ENCODE data around the gene EIF2S1.
"Not testable (repeated sequence)": the region's sequence is repeated elsewhere in the genome, so short reads cannot be mapped to it uniquely, and the experiment has no call there.

The EIF2S1 gene

DNA sequence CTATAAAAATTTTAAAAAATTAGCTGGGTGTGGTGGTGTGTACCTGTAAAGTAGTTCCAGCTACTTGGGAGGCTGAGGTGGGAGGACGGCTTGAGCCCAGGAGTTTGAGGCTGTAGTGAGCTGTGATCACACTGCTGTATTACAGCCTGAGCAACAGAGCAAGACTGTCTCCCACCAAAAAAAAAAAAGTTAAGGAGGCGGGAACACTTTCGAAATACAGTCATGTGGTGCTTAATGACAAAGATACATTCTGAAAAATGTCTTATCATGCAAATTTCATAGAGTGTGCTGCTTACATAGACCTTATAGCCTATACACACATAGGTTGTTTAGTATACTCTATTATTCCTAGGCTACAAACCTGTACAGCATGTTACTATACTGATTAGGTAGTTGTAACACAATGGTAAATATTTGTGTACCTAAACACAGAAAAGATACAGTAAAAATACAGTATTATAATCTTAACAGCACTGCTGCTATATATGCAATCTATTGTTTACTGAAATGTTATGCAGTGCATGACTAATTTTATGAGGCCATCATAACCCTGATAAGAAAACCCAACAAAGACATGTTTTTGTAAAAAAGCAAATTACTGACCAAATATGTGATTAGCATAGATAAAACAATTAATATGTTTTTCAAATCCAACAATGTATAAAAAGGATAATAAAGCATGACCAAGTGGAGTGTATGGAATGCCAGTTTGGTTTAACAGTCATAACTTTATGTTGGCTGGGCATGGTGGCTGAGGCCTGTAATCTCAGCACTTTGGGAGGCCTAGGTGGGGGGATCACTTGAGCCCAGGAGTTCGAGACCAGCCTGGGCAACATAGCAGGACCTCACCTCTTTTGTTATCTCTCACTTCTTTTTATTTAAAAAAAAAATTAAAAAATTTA lies 11.4 kb downstream of the EIF2S1 start:
- DNase-seq (ENCODE audit: low read depth) = no peak

DNA sequence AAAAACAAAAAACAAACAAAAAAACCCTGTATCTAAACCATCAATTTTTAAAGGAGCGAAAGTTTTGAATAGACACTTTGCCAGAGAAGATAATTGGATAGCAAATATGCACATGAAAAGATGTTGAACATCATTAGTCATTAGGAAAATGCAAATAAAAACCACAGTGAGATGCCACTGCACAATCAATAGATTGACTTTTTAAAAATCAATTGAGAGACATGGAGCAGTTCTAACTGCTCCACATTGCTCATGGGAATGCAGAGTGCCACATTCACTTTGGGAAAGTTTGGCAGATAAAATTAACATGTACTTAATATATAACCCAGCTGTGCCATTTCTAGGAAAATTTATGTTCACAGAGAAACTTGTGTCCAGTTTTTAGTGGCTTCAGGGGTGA lies 12.7 kb downstream of the EIF2S1 start:
- DNase-seq (ENCODE audit: low read depth) = no peak

DNA sequence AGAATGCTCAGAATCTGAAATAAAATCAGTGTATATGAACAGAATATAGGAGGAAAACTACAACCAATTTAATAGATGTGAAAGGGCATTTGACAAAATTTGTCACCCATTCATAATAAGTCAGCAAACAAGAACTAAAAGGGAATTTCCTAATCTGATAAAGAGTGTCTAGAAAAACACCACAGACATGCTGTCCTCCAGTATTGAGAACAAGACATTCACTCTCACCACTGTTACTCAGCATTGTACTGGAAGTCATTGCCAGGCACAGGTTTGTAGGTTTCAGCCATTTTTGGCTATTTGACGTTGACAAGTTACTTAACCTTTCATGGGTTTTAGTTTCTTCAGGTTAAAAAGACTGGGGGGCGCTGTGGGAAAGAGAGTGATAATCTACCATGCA lies 13.2 kb downstream of the EIF2S1 start:
- DNase-seq (ENCODE audit: low read depth) = no peak

DNA sequence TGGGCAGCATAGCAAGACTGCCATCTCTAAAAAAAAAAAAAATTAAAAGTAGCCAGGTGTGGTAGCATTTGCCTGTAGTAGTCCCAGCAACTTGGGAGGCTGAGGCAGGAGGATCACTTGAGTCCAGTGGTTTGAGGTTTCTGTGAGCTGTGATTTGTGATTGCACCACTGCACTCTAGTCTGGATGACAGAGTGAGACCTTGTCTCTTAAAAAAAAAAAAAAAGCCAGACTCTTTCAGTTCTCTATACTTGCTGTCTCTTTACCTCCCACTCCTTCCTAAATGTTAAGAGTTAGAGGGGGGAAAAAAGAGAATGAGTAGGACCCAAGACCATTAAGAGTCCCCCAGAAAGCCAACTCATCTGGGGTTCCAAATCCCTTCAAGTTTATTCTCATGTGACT lies 17.8 kb downstream of the EIF2S1 start:
- DNase-seq (ENCODE audit: low read depth) = no peak

DNA sequence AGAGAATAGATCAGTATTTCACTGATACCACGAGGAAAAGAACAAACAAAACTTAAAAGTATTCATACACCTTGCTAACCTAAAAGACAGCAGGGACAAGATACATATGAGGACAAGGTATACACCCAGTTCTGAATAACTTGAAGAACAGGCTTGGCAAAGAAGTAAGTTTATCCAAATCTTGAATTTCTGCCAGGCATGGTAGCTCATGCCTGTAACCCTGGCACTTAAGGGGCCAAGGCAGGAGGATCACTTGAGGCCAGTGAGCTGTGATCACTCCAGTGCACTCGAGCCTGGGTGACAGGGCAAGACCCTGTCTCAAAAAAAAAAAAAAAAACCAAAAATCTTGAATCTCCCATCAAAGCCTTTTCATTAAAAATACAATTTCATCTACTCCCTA lies 25.0 kb downstream of the EIF2S1 start:
- no peak for DNase-seq (ENCODE audit: low read depth)

DNA sequence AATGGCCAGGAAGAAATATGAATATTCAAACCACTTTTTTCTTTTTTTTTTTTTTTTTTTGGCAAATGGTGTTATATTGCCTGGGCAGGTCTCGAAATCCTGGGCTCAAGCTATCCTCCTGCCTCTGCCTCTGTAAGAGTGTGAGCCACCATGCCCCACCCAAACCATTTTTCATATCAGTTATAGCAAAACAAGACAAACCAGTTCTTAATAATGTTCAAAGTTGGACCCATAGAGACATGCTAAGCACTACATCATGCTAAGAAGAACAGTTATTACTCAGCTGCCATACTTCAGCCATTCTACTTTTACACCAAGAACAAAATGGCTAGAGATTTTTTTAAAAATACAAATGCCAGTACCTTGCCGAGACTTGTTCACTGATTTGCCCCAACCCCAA lies 25.5 kb downstream of the EIF2S1 start:
- DNase-seq (ENCODE audit: low read depth) = no peak

DNA sequence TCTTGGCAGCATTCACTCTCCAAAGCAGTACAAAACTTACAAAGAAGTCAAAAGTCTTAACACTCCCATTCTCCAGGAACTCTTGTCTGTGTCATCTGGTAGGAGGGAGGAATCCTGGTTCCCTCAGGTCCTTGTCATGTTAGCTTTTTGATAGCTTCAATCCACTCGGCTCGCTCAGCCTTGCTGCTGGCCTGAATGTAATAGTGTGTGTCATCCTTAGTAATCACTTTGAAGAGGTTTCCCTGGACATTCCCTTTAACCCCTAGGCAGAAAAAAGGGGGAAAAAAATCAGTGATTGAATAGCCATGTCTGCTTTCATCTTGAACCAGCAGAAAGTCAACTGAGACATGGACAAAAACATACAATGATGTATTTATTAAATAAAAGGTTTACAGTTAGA lies 27.1 kb downstream of the EIF2S1 start:
- DNase-seq (ENCODE audit: low read depth) = no peak

DNA sequence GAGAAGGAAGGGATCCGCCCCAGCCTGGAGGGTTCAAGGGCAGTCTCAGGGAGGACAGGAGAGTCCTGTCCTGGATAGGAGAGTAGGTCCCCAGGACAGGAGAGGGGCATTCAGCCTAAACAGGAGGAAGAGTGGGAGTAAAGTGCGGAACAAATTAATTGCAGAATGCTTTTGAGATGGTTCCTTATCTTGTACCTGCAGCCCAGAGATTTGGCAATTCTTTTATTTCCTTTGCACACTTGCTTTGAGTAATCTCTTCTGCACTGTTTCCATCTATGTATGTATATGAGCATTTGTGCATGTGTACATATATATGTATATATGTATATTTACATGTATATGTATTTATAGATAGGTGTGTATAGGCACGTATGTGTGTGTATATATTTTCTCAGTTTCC lies 29.1 kb downstream of the EIF2S1 start:
- DNase-seq (ENCODE audit: low read depth) = no peak

DNA sequence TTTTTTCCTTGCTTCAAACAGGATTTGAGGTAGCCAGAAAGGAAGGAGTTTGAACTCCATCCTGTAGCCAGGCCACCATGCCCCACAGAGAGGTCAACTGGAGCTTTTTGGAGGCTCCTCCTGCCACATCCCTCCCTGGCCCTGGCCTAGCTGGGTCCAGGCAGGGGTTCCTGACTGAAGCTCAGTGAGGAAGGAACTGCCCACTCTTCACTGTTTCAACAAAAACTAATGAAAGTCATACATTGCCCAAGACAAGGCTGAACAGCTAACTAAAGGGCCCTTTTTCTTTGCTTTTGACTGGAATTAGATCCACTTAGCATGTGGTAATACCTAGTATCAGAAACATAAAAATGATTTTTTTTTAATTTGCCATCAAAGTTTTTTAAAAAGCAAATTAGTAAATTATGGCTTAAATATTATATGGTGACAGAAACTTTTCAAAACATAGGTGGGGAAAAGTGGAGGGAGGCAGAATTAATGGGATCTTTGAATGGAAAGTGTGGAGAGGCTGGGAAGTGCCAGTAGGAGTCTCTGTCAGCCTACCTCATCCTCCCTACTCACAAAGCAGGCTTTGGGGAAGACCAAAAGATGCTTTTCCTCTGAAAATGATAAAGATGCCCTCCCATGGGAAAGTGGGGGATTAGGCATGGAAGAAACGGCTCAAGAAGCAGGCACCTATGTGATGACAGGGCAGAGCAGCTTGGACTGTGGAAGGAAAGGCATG lies 29.8 kb downstream of the EIF2S1 start:
- DNase-seq (ENCODE audit: low read depth) = no peak

DNA sequence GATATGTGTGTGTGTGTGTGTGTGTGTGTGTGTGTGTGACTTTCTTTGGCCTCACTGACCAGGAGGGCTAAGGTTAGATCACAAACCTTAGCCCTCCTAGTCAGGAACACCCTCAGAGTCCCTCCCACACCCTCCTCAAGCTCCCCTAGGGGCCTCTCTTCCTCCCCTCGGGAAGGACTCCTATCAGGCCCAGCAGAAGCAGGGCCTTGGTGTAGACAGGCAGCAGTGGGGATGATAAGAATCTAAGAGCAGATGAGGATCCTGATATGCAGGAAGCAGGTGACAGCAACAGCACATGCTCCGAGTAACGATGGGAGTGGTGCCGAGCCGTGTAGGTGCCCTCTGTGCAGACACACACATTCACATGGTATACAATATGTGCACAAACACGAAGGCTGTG lies 31.1 kb downstream of the EIF2S1 start:
- DNase-seq (ENCODE audit: low read depth) = no peak

DNA sequence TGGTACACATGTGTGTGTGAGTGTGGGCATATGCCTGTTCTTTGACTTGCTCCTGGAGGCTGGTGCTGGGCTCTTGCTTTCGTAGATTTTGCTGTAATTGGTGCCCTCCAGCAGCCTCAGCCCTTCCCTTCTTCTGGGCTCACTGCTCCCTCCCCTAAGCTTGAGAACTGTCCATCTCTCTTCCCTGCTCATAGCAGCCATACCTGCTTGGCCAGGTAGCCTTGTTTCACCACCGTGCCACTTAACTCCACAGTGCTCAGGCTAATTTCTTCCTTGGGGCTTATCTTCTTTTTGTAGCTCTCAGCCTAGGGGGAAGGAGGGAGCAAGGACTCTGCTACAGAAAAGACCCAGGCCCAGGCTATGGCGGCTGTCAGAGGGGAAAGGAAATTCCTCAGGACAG lies 32.0 kb downstream of the EIF2S1 start:
- DNase-seq (ENCODE audit: low read depth) = no peak

DNA sequence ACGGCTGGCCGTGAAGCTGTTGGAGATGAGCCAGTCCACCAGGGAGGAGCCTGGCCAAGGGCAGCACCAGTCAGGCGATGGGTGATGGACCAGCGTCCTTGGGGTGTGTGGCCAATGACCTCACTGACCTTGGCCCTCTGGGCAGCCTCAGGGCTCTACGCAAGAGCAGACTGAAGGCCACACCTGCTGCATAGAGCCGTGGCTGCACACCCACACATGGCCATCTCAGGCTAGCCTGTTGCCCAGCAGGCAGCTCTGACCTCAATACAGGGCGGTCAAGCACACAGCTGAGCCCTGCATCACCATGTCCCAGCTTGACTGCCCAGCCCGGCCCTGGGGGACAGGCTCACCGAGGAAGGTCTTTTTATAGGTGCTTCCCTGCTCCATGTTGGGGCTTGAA lies 32.7 kb downstream of the EIF2S1 start:
- no peak for DNase-seq (ENCODE audit: low read depth)

DNA sequence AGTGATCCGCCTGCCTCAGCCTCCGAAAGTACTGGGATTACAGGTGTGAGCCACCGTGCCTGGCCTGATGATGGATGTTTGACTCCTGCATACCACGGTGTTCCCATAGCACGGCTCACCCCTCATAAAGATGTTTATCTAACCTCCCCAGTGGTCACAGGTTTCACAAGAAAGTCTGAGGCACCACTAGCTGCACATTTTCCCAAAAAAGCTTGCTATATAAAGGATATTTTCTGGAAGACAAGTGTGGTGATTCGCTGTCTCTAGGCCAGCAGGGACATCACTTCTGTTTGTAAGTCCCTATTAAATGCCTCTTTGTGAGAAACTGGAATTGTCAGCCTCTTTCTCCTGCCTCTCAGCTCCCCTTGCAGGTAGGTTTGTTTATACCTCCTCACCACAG lies 33.6 kb downstream of the EIF2S1 start:
- DNase-seq (ENCODE audit: low read depth) = no peak

DNA sequence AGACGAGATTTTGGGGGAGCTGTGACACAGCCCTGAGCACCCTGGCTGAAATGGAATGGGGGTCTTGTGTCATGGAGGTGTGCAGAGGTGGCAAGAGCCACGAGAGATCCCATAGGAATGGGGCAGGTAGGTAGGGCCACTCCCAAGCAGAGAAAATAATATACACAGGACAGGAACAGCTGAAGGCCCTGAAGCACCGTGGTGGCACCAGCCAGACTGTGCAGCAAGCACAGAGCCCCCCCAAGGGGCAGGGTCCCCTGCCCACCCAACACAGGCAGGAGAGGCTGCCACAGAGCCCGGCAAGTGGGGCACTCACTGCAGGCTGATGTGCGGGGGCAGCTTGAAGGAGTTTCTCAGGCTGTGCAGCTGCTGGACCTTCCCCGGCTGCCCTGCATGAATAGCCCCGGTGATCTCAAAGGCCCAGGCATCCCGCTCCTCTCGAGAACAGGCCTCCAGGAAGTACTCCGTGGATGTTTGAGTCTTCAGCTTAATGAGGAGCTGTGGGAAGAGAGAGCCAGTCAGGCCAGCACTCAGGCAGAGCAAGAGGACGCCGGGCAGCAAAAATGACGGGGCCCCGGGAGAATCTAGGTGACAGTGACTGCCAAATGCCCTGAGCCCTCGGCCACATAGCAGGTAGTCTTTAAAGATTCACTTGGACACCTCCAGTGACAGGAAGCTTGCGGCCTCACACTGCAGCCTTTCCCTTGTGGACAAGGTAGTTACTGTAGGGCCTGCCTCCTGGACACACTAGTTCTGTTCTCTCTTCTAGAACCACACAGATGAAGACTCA lies 35.2 kb downstream of the EIF2S1 start:
- no peak for DNase-seq (ENCODE audit: low read depth)

DNA sequence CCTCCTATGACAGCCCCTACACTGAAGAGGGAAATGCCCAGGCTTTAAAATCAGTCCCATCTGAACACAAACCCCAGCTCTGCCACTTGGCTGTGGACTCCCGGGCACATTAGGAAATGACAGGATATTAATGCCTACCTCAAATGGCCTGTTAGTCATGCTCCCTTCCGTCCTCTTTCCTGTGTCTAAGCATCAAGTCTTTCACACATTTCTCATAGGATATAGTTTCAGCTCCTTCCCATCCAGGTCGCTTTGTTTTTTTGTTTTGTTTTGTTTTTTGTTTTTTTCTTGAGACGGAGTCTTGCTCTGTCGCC lies 35.7 kb downstream of the EIF2S1 start:
- no peak for DNase-seq (ENCODE audit: low read depth)

DNA sequence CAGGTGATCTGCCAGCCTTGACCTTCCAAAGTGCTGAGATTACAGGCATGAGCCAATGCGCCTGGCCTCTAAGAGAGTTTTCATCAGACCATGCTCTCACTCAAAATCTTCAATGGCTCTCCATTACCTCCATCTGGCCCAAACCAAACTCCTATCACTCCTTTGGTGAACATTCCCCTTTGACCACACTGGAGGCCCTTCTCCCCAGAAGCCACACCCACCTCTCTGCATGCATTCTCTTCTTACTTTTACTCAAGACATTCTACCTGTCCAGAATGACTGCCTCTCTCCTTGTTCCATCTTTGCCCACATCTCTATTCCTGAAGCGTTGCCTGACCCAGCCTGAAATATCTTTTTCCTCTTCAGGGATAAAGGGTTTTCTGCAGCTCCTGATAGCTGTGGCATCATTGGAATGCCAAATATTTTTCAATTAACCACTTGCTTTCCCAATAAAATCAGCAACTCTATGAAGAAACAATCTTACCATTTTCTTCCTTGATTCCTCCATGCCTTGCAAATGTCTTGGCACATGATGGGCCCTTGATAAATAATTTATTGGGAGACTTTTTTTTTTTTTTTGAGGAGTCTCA lies 36.3 kb downstream of the EIF2S1 start:
- no peak for DNase-seq (ENCODE audit: low read depth)

DNA sequence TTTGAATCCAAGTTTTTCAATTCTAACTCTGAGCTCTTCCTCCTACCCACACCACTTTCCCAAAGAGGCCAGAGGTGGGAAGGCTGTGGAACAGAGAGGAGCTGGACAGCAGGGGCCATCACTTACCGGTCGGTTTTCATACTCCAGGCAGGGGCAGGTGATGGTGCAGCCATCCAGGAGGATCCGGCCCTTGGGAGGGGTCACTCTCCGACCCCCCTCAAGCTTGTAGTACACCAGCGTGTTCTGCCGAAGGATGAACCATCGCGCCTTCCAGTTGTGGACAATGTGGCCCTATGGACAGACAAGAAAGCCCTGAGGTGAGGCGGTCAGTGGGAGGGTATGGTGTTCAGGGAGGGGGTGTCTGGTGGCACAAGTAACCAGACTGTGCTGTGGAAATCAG lies 37.4 kb downstream of the EIF2S1 start:
- no peak for DNase-seq (ENCODE audit: low read depth)

DNA sequence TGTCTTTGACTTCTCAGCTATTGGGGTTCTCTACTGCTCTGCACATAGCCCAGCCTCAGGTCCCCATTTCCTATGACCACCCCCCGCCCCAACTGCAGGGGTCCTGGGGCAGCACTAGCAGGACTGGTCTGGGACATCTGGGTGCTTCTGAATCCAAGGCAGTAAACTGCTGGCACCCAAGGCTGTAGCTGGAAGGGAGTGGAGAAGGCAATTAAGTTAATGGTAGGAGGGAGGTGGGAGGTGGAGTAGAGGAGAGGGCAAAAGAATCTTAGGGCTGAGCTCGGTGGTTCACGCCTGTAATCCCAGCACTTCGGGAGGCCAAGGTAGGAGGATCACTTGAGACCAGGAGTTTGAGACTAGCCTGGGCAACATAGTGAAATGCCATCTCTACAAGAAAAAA lies 40.3 kb downstream of the EIF2S1 start:
- DNase-seq (ENCODE audit: low read depth) = no peak

DNA sequence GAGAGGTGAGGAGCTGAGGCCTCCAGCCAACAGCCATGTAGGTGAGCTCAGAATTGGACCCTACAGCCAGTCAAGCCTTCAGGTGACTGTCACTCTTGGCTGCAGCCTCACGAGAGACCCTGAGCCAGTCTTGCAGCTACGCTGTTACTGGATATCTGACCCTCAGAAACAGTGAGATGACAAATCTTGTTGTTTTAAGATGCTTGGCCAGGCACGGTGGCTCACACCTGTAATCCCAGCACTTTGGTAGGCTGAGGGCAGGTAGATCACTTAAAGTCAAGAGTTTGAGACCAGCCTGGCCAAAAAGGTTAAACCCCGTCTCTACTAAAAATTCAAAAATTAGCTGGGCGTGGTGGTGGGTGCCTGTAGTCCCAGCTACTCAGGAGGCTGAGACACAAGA lies 45.6 kb downstream of the EIF2S1 start:
- no peak for DNase-seq (ENCODE audit: low read depth)

DNA sequence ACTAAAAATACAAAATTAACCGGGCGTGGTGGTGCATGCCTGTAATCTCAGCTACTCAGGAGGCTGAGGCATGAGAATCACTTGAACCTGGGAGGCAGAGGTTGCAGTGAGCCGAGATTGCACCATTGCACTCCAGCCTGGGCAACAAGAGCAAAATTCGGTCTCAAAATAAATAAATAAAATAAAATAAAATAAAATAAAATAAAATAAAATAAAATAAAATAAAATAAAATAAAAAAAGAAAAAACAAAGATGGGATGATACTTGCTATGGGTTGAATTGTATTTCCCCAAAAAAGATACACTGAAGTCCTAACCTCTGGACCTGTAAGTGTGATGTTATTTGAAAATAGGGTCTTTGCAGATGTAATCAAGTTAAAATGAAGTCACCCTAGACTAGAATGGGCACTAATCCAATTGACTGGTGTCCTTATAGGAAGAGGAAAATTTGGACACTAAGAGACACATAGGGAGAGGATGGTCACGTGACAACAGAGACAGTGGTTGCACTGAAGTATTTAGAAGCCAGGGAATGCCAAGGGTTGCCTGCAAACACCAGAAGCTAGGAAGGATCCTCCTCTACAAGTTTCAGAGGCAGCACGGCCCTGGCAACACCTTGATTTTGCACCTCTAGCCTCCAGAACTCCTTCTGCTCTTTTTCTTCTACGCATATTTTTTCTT lies 48.1 kb downstream of the EIF2S1 start:
- not testable (repeated sequence) for DNase-seq (ENCODE audit: low read depth)

DNA sequence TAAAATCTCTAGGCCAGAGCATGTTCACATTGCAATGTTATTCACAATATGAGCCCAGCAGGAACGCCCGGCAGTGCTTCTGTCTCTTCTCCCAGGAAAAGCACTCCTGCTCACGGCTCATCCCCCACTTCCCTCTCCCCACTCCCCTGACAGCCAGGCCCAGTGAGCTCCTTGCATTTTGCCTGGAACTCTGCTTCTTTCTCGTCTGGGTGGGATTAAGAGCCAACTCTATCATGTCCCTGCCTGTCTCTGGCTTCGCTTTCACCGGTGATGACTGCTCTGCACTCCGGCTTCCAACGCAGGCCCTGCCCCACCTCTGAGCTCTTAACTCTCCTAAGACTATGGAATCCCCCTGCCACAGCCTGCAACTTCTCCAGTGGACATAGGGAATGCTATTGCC lies 49.3 kb downstream of the EIF2S1 start:
- no peak for DNase-seq (ENCODE audit: low read depth)

DNA sequence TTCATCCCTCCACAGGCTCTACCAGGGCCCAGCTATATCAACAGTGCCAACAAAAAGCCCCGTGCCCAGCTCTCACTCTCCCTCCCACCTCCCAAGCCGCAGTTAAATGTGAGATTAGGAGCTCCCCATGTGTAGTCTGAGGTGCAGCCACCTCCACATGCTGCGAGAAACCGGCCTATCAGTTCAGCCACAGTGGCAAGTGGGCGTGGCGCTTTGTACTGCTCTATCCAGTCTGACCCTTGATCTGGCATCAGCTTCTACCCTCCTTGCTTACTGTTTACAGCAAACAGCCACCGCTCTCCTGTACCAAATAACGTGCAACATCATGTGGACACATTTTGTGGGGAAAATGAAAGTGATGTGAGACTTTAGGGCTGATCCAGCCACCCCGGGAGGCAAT lies 50.2 kb downstream of the EIF2S1 start:
- DNase-seq (ENCODE audit: low read depth) = no peak
